Adrenal gland (tissue), 12 donors: ENCODE measurements around the gene CADM1. TPM values are rescaled to one million over a fixed set of nuclear protein-coding genes. Genes with fewer than 3 reads are reported as not detected.

Experiments
- DNase-seq, 7 donors: peaks; one replicate each; pipeline ENCODE4 v3.0.0-alpha.2; 2019 to 2020
- H3K27ac ChIP-seq, 5 donors: fragments of 200-600 bp; sonication (generic) in 4 of 5; 1 replicate in 3 of 5; 2 replicates in 2 of 5; pipeline versions ENCODE4 v1.5.1 to v1.8.0; 2016 to 2020; ENCODE audit warnings: mild to moderate bottlenecking in 1 of 5
- H3K27me3 ChIP-seq: fragments of 200-600 bp; 2 replicates; pipeline ENCODE4 v1.8.0; 2021
- H3K36me3 ChIP-seq, 2 donors: fragments of 200-600 bp; replicated peaks in 1 of 2; 1 replicate in 1 of 2; 2 replicates in 1 of 2; pipeline versions ENCODE4 v1.5.1 to v1.8.0; 2018 to 2022
- H3K4me1 ChIP-seq, 2 donors: fragments of 200-600 bp; replicated peaks in 1 of 2; 1 replicate in 1 of 2; 2 replicates in 1 of 2; pipeline versions ENCODE4 v1.5.1 to v1.8.0; 2018 to 2021
- H3K4me3 ChIP-seq, 4 donors: fragments of 200-600 bp; sonication (generic) in 3 of 4; one replicate each; pipeline ENCODE4 v1.5.1; 2016 to 2018
- H3K9me3 ChIP-seq, 3 donors: fragments of 200-600 bp; sonication (generic) in 1 of 3; replicated peaks in 1 of 3; 1 replicate in 2 of 3; 2 replicates in 1 of 3; pipeline versions ENCODE4 v1.5.1 to v1.8.0; 2016 to 2021
- CTCF ChIP-seq, 6 experiments: fragments of 450-650 bp in 4 of 6; fragments of 200-600 bp in 2 of 6; sonication (generic) in 1 of 6; IDR thresholded peaks; 1 replicate in 5 of 6; 2 replicates in 1 of 6; pipeline versions ENCODE4 v1.5.1 to v1.8.0; 2016 to 2021; ENCODE audit warnings: antibody characterized with exemption in 6 of 6, mild to moderate bottlenecking in 2 of 6, moderate library complexity in 1 of 6
- POLR2A ChIP-seq, 2 donors: fragments of 450-650 bp; IDR thresholded peaks; one replicate each; pipeline ENCODE4 v1.6.1; 2017; ENCODE audit warnings: antibody characterized with exemption in 2 of 2, mild to moderate bottlenecking in 2 of 2, moderate library complexity in 1 of 2
- WGBS, 4 donors: extraction: QIAGEN DNeasy Blood & Tissue Kit in 2 of 4; methylation state at CpG; one replicate each; pipeline versions ENCODE4 v1.1.5 to v1.1.7; 2013 to 2017; 5-methylcytosine and 5-hydroxymethylcytosine counted together
- intact Hi-C, 2 donors: fragments of 100-400 bp; cut with DNase I; formaldehyde crosslinking; loops; one replicate each; pipeline versions ENCODE4 v1.14.1 to v1.15.0; 2022 to 2023
- polyA plus RNA-seq, 3 donors: library from polyadenylated mRNA; stranded (reverse); fragments of 200-250 nt in 2 of 3; fragments of 350-450 nt in 1 of 3; fragmentation: Illumina TruSeq in 1 of 3; extraction: RNeasy Lipid Tissue Mini Kit (QIAGEN cat#74804) in 1 of 3; gene quantifications; one replicate each; pipeline ENCODE4 v1.2.3, GENCODE V29; 2013 to 2014
- total RNA-seq, 9 donors: library from RNA; depleted of rRNA in 4 of 9; stranded (reverse); fragments of >200 nt in 4 of 9; fragments of 120-200 nt in 1 of 9; fragmentation: NEBNext Ultra II Directional in 1 of 9; extraction: Animal tissue kit (Norgen Biotek cat#: 25700) in 1 of 9; gene quantifications; one replicate each; pipeline versions ENCODE4 v1.1.0 to v1.2.4, GENCODE V29; 2013 to 2023
- donor health status: healthy with polysubstance abuse.
- donor health status: Bipolar disorder and iron deficiency.
- donor health status: DM: yes; HTN: yes; CAD: no.
- donor health status: DM: no; HTN: no; CAD: no.
- donor health status: DM: no; HTN: no; CAD: no.
- donor health status: DM: yes; HTN: yes; CAD: no.

The CADM1 gene
- total and polyA plus RNA-seq, 12 donors, result 21.6 to 256 (median 39.8) TPM

- Histone ChIP-seq H3K4me3 (no peak overlapping the region), H3K9me3 (no peaks in the 10 kb centered on the region), H3K27ac (no peak overlapping the region), H3K27me3 (no peaks in the 10 kb centered on the region), H3K4me1 (no peaks in the 10 kb centered on the region), H3K36me3 (no peaks in the 10 kb centered on the region)
- no peak for TF ChIP-seq POLR2A (IDR thresholded peaks at IDR 0.05)
- TF ChIP-seq CTCF (IDR thresholded peaks at IDR 0.05), result no peak
- no peak for DNase-seq
- 80 to 89% (median 82%) methylated on average over 6 of the region's 6 CpGs for WGBS, 4 donors
- intact Hi-C loops, result no loop called here
Measured at GRCh38 chr11:115515647-115516395, 11.6 kb upstream of the CADM1 start.

DNA sequence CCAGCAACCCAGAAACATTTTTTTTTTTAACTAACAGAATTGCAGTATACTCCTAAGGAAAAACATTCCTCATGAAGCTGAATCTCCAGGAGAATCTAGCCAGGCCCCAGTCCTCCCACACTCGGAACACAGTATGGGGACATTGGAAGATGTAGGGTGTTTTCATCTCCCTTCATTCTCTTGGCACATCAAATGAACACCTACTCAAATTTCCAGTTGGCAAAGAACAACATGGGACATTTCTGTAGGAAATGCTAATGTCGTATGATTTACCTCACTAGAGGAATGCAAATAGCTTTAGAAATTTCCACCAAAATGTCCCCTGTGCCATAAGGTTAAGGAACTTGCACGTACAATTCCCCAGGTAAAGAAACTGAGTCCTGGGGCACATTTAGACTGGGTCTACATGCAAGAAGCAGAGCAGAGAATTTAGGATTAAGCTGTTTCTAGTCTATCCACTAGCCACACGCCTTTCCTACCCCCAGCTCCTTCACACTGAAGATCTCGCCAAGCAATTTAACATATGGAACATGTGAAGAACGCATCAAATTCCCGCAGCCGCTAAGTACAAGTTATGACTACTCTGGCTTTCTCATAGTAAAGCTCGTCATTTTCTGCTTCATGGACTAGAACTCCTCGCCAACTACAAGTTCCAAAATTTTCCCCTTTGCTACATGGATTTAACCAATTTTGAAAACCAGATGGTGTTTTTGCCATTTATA, 2.9 kb upstream of the CADM1 start:
- whole genome bisulfite sequencing, 4 donors, result 89 to 93% (median 91%) methylated on average over 10 of the region's 10 CpGs
- Histone ChIP-seq H3K36me3 (no peaks in the 10 kb centered on the region), H3K4me3 (no peak overlapping the region), H3K27me3 (no peaks in the 10 kb centered on the region), H3K4me1 (peaks cover 10 to 15% of the 10 kb centered on the region in 2 donors), H3K9me3 (no peaks in the 10 kb centered on the region), H3K27ac (no peak overlapping the region)
- TF ChIP-seq CTCF (IDR thresholded peaks at IDR 0.05), result no peak
- TF ChIP-seq POLR2A (IDR thresholded peaks at IDR 0.05), result no peak
- intact Hi-C loops, result loop anchor here in 1 of 2 donors (10.0 kb wide), 1 partner anchor 172 kb away; no protein-coding TSS in a partner anchor
- no peak for DNase-seq

DNA sequence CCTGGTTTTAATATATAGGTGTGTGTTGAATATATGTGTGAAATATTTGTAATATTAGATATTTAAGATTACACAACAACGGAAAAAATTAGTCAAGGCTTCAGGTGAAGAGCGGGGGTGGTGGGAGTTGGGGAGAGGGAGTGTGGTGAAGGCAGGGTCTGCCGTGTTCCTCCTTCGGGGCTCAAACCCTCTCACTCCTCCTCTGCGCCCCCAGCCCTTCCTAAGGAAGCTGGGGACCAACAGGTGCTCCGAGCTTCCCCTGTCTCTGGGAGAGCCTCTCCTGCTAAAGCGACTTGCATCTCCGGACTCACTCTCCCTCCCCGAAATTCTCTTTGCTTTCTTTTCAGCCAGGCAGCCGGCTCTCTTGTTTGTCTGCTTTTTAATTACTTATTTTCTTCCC, 960 bp upstream of the CADM1 start:
- 2 to 4% (median 3%) methylated on average over 10 of the region's 10 CpGs for WGBS, 4 donors
- TF ChIP-seq POLR2A (IDR thresholded peaks at IDR 0.05), result no peak
- TF ChIP-seq CTCF (IDR thresholded peaks at IDR 0.05), result peak in 1 of 6 experiments; percentile 5
- Histone ChIP-seq H3K27ac (peak overlapping the region in 4 of 5 donors; percentile 66 to 80 (median 75)), H3K9me3 (no peaks in the 10 kb centered on the region), H3K4me3 (peak overlapping the region in 2 of 4 donors; percentile 65 to 82), H3K36me3 (no peaks in the 10 kb centered on the region), H3K27me3 (no peaks in the 10 kb centered on the region), H3K4me1 (peaks cover 10 to 15% of the 10 kb centered on the region in 2 donors)
- peak in 4 of 7 donors; percentile 22 to 57 (median 24) for DNase-seq
- intact Hi-C loops, result loop anchor here in 1 of 2 donors (10.0 kb wide), 1 partner anchor 170 kb away; no protein-coding TSS in a partner anchor

- TF ChIP-seq CTCF (IDR thresholded peaks at IDR 0.05), result no peak
- H3K4me3 ChIP-seq, result peak overlapping the region; percentile 41 to 65 (median 56)
- H3K36me3 ChIP-seq, result no peaks in the 10 kb centered on the region
- no peak for DNase-seq
- no peaks in the 10 kb centered on the region for H3K9me3 ChIP-seq
- H3K27ac ChIP-seq, result peak overlapping the region in 4 of 5 donors; percentile 58 to 84 (median 76)
- WGBS, 4 donors, result 0 to 2% (median 2%) methylated on average over 10 to 15 of the region's 15 CpGs
- H3K27me3 ChIP-seq, result no peaks in the 10 kb centered on the region
- H3K4me1 ChIP-seq, result peaks cover 10 to 15% of the 10 kb centered on the region in 2 donors
- intact Hi-C loops, result loop anchor here in 1 of 2 donors (10.0 kb wide), 1 partner anchor 169 kb away; no protein-coding TSS in a partner anchor
Measured at GRCh38 chr11:115503886-115504275, 334 bp downstream of the CADM1 start.
